A549 (cell line): ENCODE measurements around the gene BSPRY. TPM values are rescaled to one million over a fixed set of nuclear protein-coding genes. Genes with fewer than 3 reads are reported as not detected.

Experiments
- ATAC-seq, 2 experiments: fragments of 200-7000 bp in 1 of 2; fragments of >200 bp in 1 of 2; cut with Nextera tagmentation in 1 of 2; cut with Tn5 transposase in 1 of 2; 3 replicates each; pipeline versions ENCODE4 v1.8.0 to v1.9.1; 2018 to 2020; ENCODE audit warnings: mild to moderate bottlenecking in 1 of 2, moderate library complexity in 1 of 2
- CTCF ChIA-PET: fragments of 300-600 bp; sonication (Branson Sonifier 250); formaldehyde crosslinking; extraction: SDS; loops from one replicate; lab custom pipeline; 2021; ENCODE audit warnings: antibody characterized with exemption, inconsistent platforms; lab: Yijun Ruan, JAX
- POLR2A ChIA-PET: fragments of 350-600 bp; formaldehyde crosslinking; extraction: SDS; loops from one replicate; lab custom pipeline; 2021; ENCODE audit warnings: antibody characterized with exemption, inconsistent platforms; lab: Yijun Ruan, JAX
- DNase-seq, 2 experiments: peaks; one replicate each; pipeline versions ENCODE4 v3.0.0 to v3.0.0-alpha.2; 2011 to 2016; ENCODE audit warnings: low read depth in 1 of 2, low spot score in 1 of 2
- FAIRE-seq: peaks from 2 replicates; lab custom pipeline; 2011; peaks lifted over from hg19 to GRCh38; lab: Jason Lieb, UNC
- H3K27ac ChIP-seq, 2 experiments: fragments of >200 bp; sonication (Bioruptor Twin); formaldehyde crosslinking; 3 replicates each; pipeline ENCODE4 v1.5.1; 2016 to 2017
- H3K4me1 ChIP-seq: fragments of >200 bp; sonication (Bioruptor Twin); formaldehyde crosslinking; 3 replicates; pipeline ENCODE4 v1.6.1; 2016
- H3K4me2 ChIP-seq: fragments of >200 bp; sonication (Bioruptor Twin); formaldehyde crosslinking; 3 replicates; pipeline ENCODE4 v1.6.1; 2016
- H3K4me3 ChIP-seq: fragments of >200 bp; sonication (Bioruptor Twin); formaldehyde crosslinking; 3 replicates; pipeline ENCODE4 v1.5.1; 2016
- H3K9me3 ChIP-seq: fragments of >200 bp; sonication (Bioruptor Twin); formaldehyde crosslinking; 3 replicates; pipeline ENCODE4 v1.6.1; 2016
- BHLHE40 ChIP-seq: IDR thresholded peaks from 2 replicates; pipeline ENCODE4 v1.6.1; 2012; ENCODE audit warnings: low read depth, low read length, inconsistent platforms
- EP300 ChIP-seq, 2 experiments: fragments of >200 bp; sonication (Bioruptor Twin); formaldehyde crosslinking; IDR thresholded peaks; 2 replicates in 1 of 2; 3 replicates in 1 of 2; pipeline ENCODE4 v1.6.1; 2016 to 2017
- FOSB ChIP-seq: fragments of 250-450 bp; sonication (Bioruptor Pico); IDR thresholded peaks from 2 replicates; pipeline ENCODE4 v1.5.0; 2020; ENCODE audit warnings: mild to moderate bottlenecking, moderate library complexity
- FOSL2 ChIP-seq, 2 experiments: fragments of 450-650 bp in 1 of 2; fragments of >200 bp in 1 of 2; sonication (Bioruptor Twin) in 1 of 2; formaldehyde crosslinking; IDR thresholded peaks; 2 replicates each; pipeline versions ENCODE4 v1.5.0 to v1.6.1; 2016 to 2020; ENCODE audit warnings: mild to moderate bottlenecking in 1 of 2, moderate library complexity in 1 of 2
- FOXS1 ChIP-seq: fragments of 250-450 bp; sonication (Bioruptor Pico); IDR thresholded peaks from 2 replicates; pipeline ENCODE4 v1.5.0; 2020; ENCODE audit warnings: mild to moderate bottlenecking, moderate library complexity
- KDM5A ChIP-seq: fragments of 200-600 bp; sonication (generic); IDR thresholded peaks from 2 replicates; pipeline ENCODE4 v1.6.1; 2016; ENCODE audit warnings: antibody characterized with exemption, mild to moderate bottlenecking
- MAFK ChIP-seq: fragments of 450-650 bp; IDR thresholded peaks from 2 replicates; pipeline ENCODE4 v1.6.1; 2014; ENCODE audit not compliant: partially characterized antibody
- PHF8 ChIP-seq: fragments of 200-600 bp; sonication (generic); IDR thresholded peaks from 2 replicates; pipeline ENCODE4 v1.6.1; 2016; ENCODE audit warnings: low read depth, mild to moderate bottlenecking, antibody characterized with exemption, moderate library complexity, borderline replicate concordance
- POLR2AphosphoS2 ChIP-seq: conservative IDR thresholded peaks from 2 replicates; pipeline ENCODE4 v1.6.1; 2012; ENCODE audit warnings: low read length, improper control_type of control experiment, inconsistent platforms
- RAD21 ChIP-seq, 2 experiments: fragments of >200 bp in 1 of 2; sonication (Bioruptor Twin) in 1 of 2; formaldehyde crosslinking in 1 of 2; IDR thresholded peaks in 1 of 2; conservative IDR thresholded peaks in 1 of 2; 2 replicates in 1 of 2; 3 replicates in 1 of 2; pipeline ENCODE4 v1.6.1; 2012 to 2018; ENCODE audit warnings: inconsistent platforms in 1 of 2
- RARB ChIP-seq: fragments of 250-450 bp; sonication (Bioruptor Pico); IDR thresholded peaks from 2 replicates; pipeline ENCODE4 v1.8.0; 2021; ENCODE audit warnings: mild to moderate bottlenecking, moderate library complexity
- RFX5 ChIP-seq: fragments of 450-650 bp; IDR thresholded peaks from 2 replicates; pipeline ENCODE4 v1.7.1; 2014; ENCODE audit warnings: antibody characterized with exemption, mild to moderate bottlenecking, moderate library complexity
- ZC3H11A ChIP-seq: fragments of 450-650 bp; IDR thresholded peaks from 2 replicates; pipeline ENCODE4 v1.6.1; 2014; ENCODE audit warnings: antibody characterized with exemption, mild to moderate bottlenecking
- ZFP36 ChIP-seq: fragments of 450-650 bp; IDR thresholded peaks from 2 replicates; pipeline ENCODE4 v1.6.1; 2014; ENCODE audit warnings: borderline replicate concordance; ENCODE audit not compliant: partially characterized antibody
- WGBS: methylation state at CpG from one replicate; pipeline ENCODE4 v1.1.6; 2017; ENCODE audit errors: missing lambda C conversion rate; 5-methylcytosine and 5-hydroxymethylcytosine counted together
- polyA plus RNA-seq, 4 experiments: library from polyadenylated mRNA; depleted of rRNA in 3 of 4; stranded (reverse); fragments of >200 nt; fragmentation: RNase III in 1 of 4; extraction: RNeasy Plus Mini Kit Qiagen cat#74134 plus additional on column Dnase treatment in 1 of 4; gene quantifications; 2 replicates in 3 of 4; 3 replicates in 1 of 4; pipeline ENCODE4 v1.2.3, GENCODE V29; 2011 to 2017
- TF ChIP-seq, protein P1 (sequence below): fragments of 250-450 bp; sonication (Bioruptor Pico); IDR thresholded peaks from 2 replicates; pipeline ENCODE4 v1.5.0; 2021; ENCODE audit warnings: mild to moderate bottlenecking, moderate library complexity, borderline replicate concordance
- TF ChIP-seq, protein P2 (sequence below): fragments of 200-600 bp; sonication (generic); IDR thresholded peaks from 2 replicates; pipeline ENCODE4 v1.6.1; 2016; ENCODE audit warnings: antibody characterized with exemption, mild to moderate bottlenecking, moderate library complexity
- TF ChIP-seq, protein P3 (sequence below): fragments of >200 bp; sonication (Bioruptor Twin); formaldehyde crosslinking; IDR thresholded peaks from 2 replicates; pipeline ENCODE4 v1.6.1; 2016

BSPRY gene
- polyA plus RNA-seq, 2 of the 4 experiments (the other 2 are of a cell fraction): 0.05 to 0.06 TPM

DNA sequence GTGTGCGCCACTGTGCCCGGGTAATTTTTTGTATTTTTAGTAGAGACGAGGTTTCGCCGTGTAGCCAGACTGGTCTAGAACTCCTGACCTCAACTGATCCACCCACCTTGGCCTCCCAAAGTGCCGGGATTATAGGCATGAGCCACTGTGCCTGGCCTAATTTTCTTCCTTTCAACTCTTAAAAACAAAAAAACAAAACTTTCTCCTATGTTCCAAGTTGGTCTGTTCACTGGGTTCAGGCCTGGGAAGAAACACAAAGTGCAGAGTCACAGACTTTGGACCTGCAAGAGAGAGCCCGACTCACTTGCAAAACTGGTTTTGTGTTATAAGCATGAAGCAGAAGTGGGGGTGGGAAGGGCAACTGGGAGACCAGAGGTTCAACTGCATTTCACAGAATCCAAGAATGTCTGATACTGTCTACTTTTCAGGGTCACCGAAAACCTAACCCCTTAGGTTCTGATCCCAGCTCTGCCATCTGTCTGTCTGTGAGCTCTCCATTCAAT lies 32.6 kb downstream of the BSPRY start (continued):
- TF ChIP-seq, protein P1, sequence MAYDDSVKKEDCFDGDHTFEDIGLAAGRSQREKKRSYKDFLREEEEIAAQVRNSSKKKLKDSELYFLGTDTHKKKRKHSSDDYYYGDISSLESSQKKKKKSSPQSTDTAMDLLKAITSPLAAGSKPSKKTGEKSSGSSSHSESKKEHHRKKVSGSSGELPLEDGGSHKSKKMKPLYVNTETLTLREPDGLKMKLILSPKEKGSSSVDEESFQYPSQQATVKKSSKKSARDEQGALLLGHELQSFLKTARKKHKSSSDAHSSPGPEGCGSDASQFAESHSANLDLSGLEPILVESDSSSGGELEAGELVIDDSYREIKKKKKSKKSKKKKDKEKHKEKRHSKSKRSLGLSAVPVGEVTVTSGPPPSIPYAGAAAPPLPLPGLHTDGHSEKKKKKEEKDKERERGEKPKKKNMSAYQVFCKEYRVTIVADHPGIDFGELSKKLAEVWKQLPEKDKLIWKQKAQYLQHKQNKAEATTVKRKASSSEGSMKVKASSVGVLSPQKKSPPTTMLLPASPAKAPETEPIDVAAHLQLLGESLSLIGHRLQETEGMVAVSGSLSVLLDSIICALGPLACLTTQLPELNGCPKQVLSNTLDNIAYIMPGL (CRISPR knock-in tag): no peak
- no peak for TF ChIP-seq POLR2AphosphoS2
- no peak for TF ChIP-seq ZC3H11A
- TF ChIP-seq FOSL2 (IDR thresholded peaks at IDR 0.05): no peak
- no peak for TF ChIP-seq FOSL2 (CRISPR knock-in tag; IDR thresholded peaks at IDR 0.05)
- TF ChIP-seq RFX5: no peak
- TF ChIP-seq FOXS1 (CRISPR knock-in tag): no peak

DNA sequence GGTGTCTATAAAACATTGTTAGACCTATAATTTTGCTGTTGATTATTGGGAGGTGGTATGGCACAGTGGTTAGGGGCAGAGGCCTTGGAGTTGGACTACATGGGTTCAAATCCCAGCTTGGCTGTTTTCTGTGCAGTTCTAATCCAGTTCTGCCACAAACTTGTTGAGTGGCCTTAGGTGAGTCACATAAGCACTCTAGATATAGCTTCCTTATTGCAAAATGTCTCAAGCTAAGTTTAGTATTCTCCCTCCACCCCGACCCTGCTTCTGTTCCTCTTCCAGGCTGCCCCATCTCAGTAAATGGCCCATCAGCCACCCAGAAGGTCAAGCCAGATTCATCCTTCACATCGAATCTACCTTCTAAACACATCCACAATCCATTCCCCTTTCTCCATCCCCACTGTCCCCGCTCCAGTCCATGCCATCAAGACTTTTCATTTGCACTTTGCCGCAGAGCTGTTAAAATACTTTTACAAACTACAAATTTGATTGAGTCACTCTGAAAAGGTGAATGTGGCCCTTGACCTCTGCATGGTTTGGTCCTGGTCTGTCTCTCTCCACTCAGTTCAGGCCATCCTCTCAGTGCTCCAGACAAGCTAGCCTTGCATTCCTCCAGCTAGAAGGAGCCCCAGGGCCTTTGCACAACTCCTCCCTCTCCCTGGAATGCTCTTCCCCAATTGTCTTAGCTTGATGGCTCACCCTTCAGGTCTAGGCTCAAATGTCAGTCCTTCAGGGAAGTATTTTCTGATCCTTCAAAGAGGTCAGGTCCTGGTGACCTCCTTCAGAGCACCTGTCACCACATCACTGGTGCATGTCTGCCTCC lies 37.4 kb downstream of the BSPRY start:
- CTCF ChIA-PET: interaction anchor here (1.0 to 8.2 kb wide), 5 partner anchors 11 to 77 kb away, joined by 3 to 51 read pairs (median 3); partner anchors contain the start of gene ALAD
- DNase-seq: no peak
- no peaks in the 10 kb centered on the region for H3K9me3 ChIP-seq
- 0 out of 3 replicates have a peak, but pooled peaks cover 4% of the 10 kb centered on the region for H3K4me1 ChIP-seq
- 77% methylated on average over 4 of the region's 4 CpGs for WGBS
- TF ChIP-seq, protein P2, sequence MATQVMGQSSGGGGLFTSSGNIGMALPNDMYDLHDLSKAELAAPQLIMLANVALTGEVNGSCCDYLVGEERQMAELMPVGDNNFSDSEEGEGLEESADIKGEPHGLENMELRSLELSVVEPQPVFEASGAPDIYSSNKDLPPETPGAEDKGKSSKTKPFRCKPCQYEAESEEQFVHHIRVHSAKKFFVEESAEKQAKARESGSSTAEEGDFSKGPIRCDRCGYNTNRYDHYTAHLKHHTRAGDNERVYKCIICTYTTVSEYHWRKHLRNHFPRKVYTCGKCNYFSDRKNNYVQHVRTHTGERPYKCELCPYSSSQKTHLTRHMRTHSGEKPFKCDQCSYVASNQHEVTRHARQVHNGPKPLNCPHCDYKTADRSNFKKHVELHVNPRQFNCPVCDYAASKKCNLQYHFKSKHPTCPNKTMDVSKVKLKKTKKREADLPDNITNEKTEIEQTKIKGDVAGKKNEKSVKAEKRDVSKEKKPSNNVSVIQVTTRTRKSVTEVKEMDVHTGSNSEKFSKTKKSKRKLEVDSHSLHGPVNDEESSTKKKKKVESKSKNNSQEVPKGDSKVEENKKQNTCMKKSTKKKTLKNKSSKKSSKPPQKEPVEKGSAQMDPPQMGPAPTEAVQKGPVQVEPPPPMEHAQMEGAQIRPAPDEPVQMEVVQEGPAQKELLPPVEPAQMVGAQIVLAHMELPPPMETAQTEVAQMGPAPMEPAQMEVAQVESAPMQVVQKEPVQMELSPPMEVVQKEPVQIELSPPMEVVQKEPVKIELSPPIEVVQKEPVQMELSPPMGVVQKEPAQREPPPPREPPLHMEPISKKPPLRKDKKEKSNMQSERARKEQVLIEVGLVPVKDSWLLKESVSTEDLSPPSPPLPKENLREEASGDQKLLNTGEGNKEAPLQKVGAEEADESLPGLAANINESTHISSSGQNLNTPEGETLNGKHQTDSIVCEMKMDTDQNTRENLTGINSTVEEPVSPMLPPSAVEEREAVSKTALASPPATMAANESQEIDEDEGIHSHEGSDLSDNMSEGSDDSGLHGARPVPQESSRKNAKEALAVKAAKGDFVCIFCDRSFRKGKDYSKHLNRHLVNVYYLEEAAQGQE: no peak
- TF ChIP-seq MAFK (no peak), BHLHE40 (no peak), KDM5A (no peak), RAD21 (conservative IDR thresholded peaks at IDR 0.05 in 1 of 2, IDR thresholded peaks at IDR 0.05 in 1 of 2) (no peak), FOSB (CRISPR knock-in tag) (no peak), ZFP36 (no peak), EP300 (IDR thresholded peaks at IDR 0.05) (no peak), FOSL2 (IDR thresholded peaks at IDR 0.05) (no peak), FOSL2 (CRISPR knock-in tag; IDR thresholded peaks at IDR 0.05) (no peak), RARB (CRISPR knock-in tag) (no peak), PHF8 (no peak)
- TF ChIP-seq, protein P3, sequence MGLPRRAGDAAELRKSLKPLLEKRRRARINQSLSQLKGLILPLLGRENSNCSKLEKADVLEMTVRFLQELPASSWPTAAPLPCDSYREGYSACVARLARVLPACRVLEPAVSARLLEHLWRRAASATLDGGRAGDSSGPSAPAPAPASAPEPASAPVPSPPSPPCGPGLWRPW: no peak
- TF ChIP-seq, all 56 proteins: peak for 0
- Histone ChIP-seq H3K4me2 (no peak overlapping the region), H3K4me3 (no peak overlapping the region), H3K27ac (no peak overlapping the region)
- POLR2A ChIA-PET: interaction anchor here (1.0 kb wide), 2 partner anchors 10 to 23 kb away, joined by 3 to 4 read pairs; partner anchors contain the start of genes C9orf43, HDHD3 and POLE3
- no peak for ATAC-seq
- FAIRE-seq: no peak
